Medulla oblongata (tissue), 1 donor: ENCODE results near the gene ZNF804A.

Source experiments
- DNase-seq: peaks from one replicate; pipeline ENCODE4 v3.0.0-alpha.2; 2015; ENCODE audit errors: extremely low spot score

The ZNF804A gene

GRCh38 chr2:184936761-184937160, 338.4 kb downstream of the ZNF804A start:
- no peak for DNase-seq

GRCh38 chr2:184938221-184938985, 340.1 kb downstream of the ZNF804A start:
- DNase-seq: no peak

- DNase-seq: no peak
Measured at GRCh38 chr2:184945326-184945725, 347.0 kb downstream of the ZNF804A start.

GRCh38 chr2:184945824-184946223, 347.5 kb downstream of the ZNF804A start:
- no peak for DNase-seq

GRCh38 chr2:184956856-184957255, 358.5 kb downstream of the ZNF804A start:
- DNase-seq: no peak

GRCh38 chr2:184971546-184972068, 373.3 kb downstream of the ZNF804A start:
- no peak for DNase-seq
